ENCODE results near the gene CDH26. TPM values are rescaled to one million over a fixed set of nuclear protein-coding genes. Genes with fewer than 3 reads are reported as not detected.

CDH26 gene
- polyA plus RNA-seq, 1 donor (not counting 4 experiments of a cell fraction or from before 2014, with no cell fraction given) = 1.1 TPM

DNA sequence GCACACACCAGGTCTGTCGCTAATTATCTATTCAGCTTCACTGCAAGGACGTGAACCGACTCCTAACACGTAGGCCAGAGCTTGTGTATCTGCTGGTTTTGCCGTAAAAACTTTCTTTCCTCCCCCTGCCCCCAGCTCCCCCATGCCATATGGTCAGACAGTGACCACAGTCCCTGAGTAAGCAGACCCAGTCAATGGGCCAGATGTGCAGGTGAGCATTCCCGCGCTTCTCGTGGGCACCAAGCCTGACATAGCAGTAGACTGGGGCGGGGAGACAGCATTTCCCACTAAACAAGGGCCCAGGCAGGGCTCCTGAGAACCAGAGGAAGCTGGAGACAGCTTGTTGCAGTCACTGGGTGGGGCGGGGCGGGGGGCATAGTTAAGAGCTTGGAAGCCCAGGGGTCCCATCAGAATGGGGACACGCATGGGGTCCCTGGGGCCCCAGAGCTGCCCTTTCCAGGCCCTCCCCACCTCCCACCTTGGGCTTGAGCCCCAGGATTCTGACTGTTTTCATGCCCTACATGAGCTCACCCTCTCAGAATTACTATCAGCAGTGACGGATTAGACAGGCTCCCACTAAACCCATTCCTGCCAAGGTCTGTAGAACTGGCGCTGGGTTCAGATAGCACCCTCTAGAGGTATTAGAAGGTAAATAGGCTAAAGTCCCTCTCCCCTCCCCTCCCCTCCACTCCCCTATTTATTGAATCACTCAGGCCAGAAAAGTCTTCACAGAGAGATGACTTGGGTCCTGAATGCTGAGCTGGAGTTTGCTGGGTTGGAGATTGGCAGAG is 51.8 kb downstream of the CDH26 start:
- FAIRE-seq = no peak
- TF ChIP-seq, protein P1, sequence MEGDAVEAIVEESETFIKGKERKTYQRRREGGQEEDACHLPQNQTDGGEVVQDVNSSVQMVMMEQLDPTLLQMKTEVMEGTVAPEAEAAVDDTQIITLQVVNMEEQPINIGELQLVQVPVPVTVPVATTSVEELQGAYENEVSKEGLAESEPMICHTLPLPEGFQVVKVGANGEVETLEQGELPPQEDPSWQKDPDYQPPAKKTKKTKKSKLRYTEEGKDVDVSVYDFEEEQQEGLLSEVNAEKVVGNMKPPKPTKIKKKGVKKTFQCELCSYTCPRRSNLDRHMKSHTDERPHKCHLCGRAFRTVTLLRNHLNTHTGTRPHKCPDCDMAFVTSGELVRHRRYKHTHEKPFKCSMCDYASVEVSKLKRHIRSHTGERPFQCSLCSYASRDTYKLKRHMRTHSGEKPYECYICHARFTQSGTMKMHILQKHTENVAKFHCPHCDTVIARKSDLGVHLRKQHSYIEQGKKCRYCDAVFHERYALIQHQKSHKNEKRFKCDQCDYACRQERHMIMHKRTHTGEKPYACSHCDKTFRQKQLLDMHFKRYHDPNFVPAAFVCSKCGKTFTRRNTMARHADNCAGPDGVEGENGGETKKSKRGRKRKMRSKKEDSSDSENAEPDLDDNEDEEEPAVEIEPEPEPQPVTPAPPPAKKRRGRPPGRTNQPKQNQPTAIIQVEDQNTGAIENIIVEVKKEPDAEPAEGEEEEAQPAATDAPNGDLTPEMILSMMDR (optimal IDR thresholded peaks at IDR 0.05 in 1 of 3, IDR thresholded peaks at IDR 0.05 in 1 of 3, conservative IDR thresholded peaks at IDR 0.05 in 1 of 3; ENCODE audit: extremely low read depth in 1 of 3, insufficient read depth in 2 of 3, low read length in 3 of 3) = peak; percentile 19 to 39 (median 37)
- no peak for TF ChIP-seq EZH2 (IDR thresholded peaks at IDR 0.05; ENCODE audit: low read length)
- Histone ChIP-seq H3K9me1 (ENCODE audit: control insufficient read depth, extremely low read depth, insufficient read depth, low read length) (no peaks in the 10 kb centered on the region), H3K9ac (ENCODE audit: control insufficient read depth, extremely low read depth, insufficient read depth, low read length) (no peak overlapping the region), H3K4me3 (ENCODE audit: control insufficient read depth in 2 of 3, extremely low read depth in 1 of 3, insufficient read depth in 2 of 3, low read depth in 1 of 3, low read length in 3 of 3) (no peak overlapping the region), H2AFZ (ENCODE audit: control insufficient read depth, low read length) (no peak overlapping the region), H3K27me3 (ENCODE audit: control insufficient read depth, extremely low read depth, insufficient read depth, low read length) (no peaks in the 10 kb centered on the region), H4K20me1 (ENCODE audit: control insufficient read depth, extremely low read depth, insufficient read depth, low read length) (no peaks in the 10 kb centered on the region), H3K4me1 (ENCODE audit: control insufficient read depth, extremely low read depth, insufficient read depth, low read length) (peaks cover 15% of the 10 kb centered on the region), H3K9me3 (ENCODE audit: control insufficient read depth, low read depth, low read length) (no peaks in the 10 kb centered on the region), H3K27ac (ENCODE audit: control insufficient read depth, insufficient read depth, low read length) (no peak overlapping the region), H3K36me3 (ENCODE audit: control insufficient read depth in 2 of 2, extremely low read depth in 1 of 2, insufficient read depth in 2 of 2, low read length in 2 of 2) (no peaks in the 10 kb centered on the region), H3K4me2 (ENCODE audit: control insufficient read depth, extremely low read depth, insufficient read depth, low read depth, low read length) (no peak overlapping the region), H3K79me2 (ENCODE audit: control insufficient read depth, insufficient read depth, low read length) (no peaks in the 10 kb centered on the region)
- DNase-seq (ENCODE audit: low read depth, low spot score) = no peak
- dilution Hi-C loops (cut with MboI; ENCODE audit: extremely low pct_ligation_motif_present, low sequenced_read_pairs) = no loop called here

DNA sequence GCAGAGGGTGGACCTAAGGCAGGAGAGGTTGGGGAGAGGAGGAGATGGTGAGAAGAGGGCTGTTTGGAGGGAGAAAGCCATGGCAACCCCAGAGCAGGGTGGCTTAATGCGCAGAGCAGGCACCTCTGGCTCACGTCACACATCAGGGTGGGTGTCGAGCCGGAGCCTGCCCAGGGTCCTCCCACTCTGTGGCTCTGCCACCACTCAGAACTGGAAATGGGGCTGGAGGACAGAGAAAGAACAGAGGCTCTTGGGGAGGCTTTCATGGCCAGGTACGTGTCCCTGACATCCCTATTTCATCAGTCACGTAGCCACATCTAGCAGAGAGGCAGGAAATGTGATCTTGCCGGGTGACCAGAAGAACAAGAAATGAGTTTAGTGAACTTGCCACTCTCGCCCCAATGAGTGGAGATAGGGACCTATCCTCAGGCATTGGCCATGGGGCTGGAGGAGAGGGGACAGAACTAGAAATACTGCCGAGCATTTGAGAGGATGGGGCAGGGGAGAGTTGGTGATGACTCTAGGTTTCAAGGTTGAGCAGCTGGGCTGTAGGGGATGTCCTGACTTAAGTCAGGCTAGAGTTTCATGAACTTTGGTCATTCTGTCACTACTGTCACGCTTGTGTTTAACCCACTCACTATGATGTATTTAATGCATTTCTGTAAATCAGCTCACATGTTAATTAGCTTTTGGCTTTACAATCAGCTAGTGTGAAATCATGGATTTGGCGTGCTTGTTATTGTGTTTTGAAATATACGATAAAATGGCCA is 52.7 kb downstream of the CDH26 start:
- DNase-seq (ENCODE audit: low read depth, low spot score) (no peak), FAIRE-seq (peak; percentile 51)
- H2AFZ ChIP-seq (ENCODE audit: control insufficient read depth, low read length) = no peak overlapping the region
- H3K27me3 ChIP-seq (ENCODE audit: control insufficient read depth, extremely low read depth, insufficient read depth, low read length) = no peaks in the 10 kb centered on the region
- H3K36me3 ChIP-seq (ENCODE audit: control insufficient read depth in 2 of 2, extremely low read depth in 1 of 2, insufficient read depth in 2 of 2, low read length in 2 of 2) = no peaks in the 10 kb centered on the region
- no peak overlapping the region for H3K4me2 ChIP-seq (ENCODE audit: control insufficient read depth, extremely low read depth, insufficient read depth, low read depth, low read length)
- H3K9ac ChIP-seq (ENCODE audit: control insufficient read depth, extremely low read depth, insufficient read depth, low read length) = no peak overlapping the region
- dilution Hi-C loops (cut with MboI; ENCODE audit: extremely low pct_ligation_motif_present, low sequenced_read_pairs) = no loop called here
- H3K4me3 ChIP-seq (ENCODE audit: control insufficient read depth in 2 of 3, extremely low read depth in 1 of 3, insufficient read depth in 2 of 3, low read depth in 1 of 3, low read length in 3 of 3) = no peak overlapping the region
- TF ChIP-seq, protein P1 (optimal IDR thresholded peaks at IDR 0.05 in 1 of 3, IDR thresholded peaks at IDR 0.05 in 1 of 3, conservative IDR thresholded peaks at IDR 0.05 in 1 of 3; ENCODE audit: extremely low read depth in 1 of 3, insufficient read depth in 2 of 3, low read length in 3 of 3) = no peak
- no peak for TF ChIP-seq EZH2 (IDR thresholded peaks at IDR 0.05; ENCODE audit: low read length)
- no peaks in the 10 kb centered on the region for H3K79me2 ChIP-seq (ENCODE audit: control insufficient read depth, insufficient read depth, low read length)
- H3K27ac ChIP-seq (ENCODE audit: control insufficient read depth, insufficient read depth, low read length) = no peak overlapping the region
- H3K9me1 ChIP-seq (ENCODE audit: control insufficient read depth, extremely low read depth, insufficient read depth, low read length) = no peaks in the 10 kb centered on the region
- H3K4me1 ChIP-seq (ENCODE audit: control insufficient read depth, extremely low read depth, insufficient read depth, low read length) = peaks cover 15% of the 10 kb centered on the region
- no peaks in the 10 kb centered on the region for H4K20me1 ChIP-seq (ENCODE audit: control insufficient read depth, extremely low read depth, insufficient read depth, low read length)
- H3K9me3 ChIP-seq (ENCODE audit: control insufficient read depth, low read depth, low read length) = no peaks in the 10 kb centered on the region

Measured in keratinocyte (primary cell).